ENCODE results near the gene CIB4. TPM values are rescaled to one million over a fixed set of nuclear protein-coding genes. Genes with fewer than 3 reads are reported as not detected.

Gene CIB4
- total RNA-seq, 2 experiments from 2014 or later = not detected

- no peak for DNase-seq
- no peak overlapping the region for H3K4me3 Mint-ChIP-seq
- H3K36me3 Mint-ChIP-seq (ENCODE audit: low read depth) = no peaks in the 10 kb centered on the region
- ChIA-PET POLR2A (no interaction called here), CTCF (interaction anchor here (1.9 kb wide), 1 partner anchor 19 kb away, joined by 9 read pairs; no protein-coding TSS in a partner anchor)
- H3K4me1 Mint-ChIP-seq = peaks cover 6% of the 10 kb centered on the region
- H3K9me3 Mint-ChIP-seq = no peaks in the 10 kb centered on the region
- H3K27ac Mint-ChIP-seq = no peak overlapping the region
- peaks cover 51% of the 10 kb centered on the region for H3K27me3 Mint-ChIP-seq
Measured at GRCh38 chr2:26558271-26559043, 82.7 kb downstream of the CIB4 start.

GRCh38 chr2:26557244-26557925 is 83.8 kb downstream of the CIB4 start:
- ChIA-PET CTCF (interaction anchor here (0.5 to 1.9 kb wide), 3 partner anchors 20 to 200 kb away, joined by 3 to 9 read pairs (median 3); no protein-coding TSS in a partner anchor), POLR2A (no interaction called here)
- Mint-ChIP-seq H3K27me3 (peaks cover 40% of the 10 kb centered on the region), H3K9me3 (no peaks in the 10 kb centered on the region), H3K4me3 (no peak overlapping the region), H3K36me3 (ENCODE audit: low read depth) (no peaks in the 10 kb centered on the region), H3K4me1 (no peaks in the 10 kb centered on the region), H3K27ac (no peak overlapping the region)
- no peak for DNase-seq

- CTCF ChIA-PET = no interaction called here
- Mint-ChIP-seq H3K36me3 (ENCODE audit: low read depth) (no peaks in the 10 kb centered on the region), H3K4me1 (no peaks in the 10 kb centered on the region), H3K27ac (no peak overlapping the region), H3K9me3 (no peaks in the 10 kb centered on the region), H3K4me3 (no peak overlapping the region), H3K27me3 (peaks cover 34% of the 10 kb centered on the region)
- POLR2A ChIA-PET = no interaction called here
- DNase-seq = no peak
Measured at GRCh38 chr2:26556309-26557243, 84.6 kb downstream of the CIB4 start.

- Mint-ChIP-seq H3K4me3 (no peak overlapping the region), H3K36me3 (ENCODE audit: low read depth) (no peaks in the 10 kb centered on the region), H3K4me1 (no peaks in the 10 kb centered on the region), H3K27ac (no peak overlapping the region), H3K27me3 (peaks cover 26% of the 10 kb centered on the region), H3K9me3 (no peaks in the 10 kb centered on the region)
- no peak for DNase-seq
- ChIA-PET CTCF (interaction anchor here (1.1 to 1.5 kb wide), 2 partner anchors 20 to 88 kb away, joined by 4 read pairs; no protein-coding TSS in a partner anchor), POLR2A (no interaction called here)
Measured at GRCh38 chr2:26555246-26556133, 85.7 kb downstream of the CIB4 start.

GRCh38 chr2:26552641-26553374 is 88.4 kb downstream of the CIB4 start:
- H3K27ac Mint-ChIP-seq = no peak overlapping the region
- DNase-seq = no peak
- CTCF ChIA-PET = interaction anchor here (0.6 kb wide), 1 partner anchor 606 kb away, joined by 3 read pairs; no protein-coding TSS in a partner anchor
- peaks cover 13% of the 10 kb centered on the region for H3K27me3 Mint-ChIP-seq
- POLR2A ChIA-PET = interaction anchor here (0.6 kb wide), 1 partner anchor 8 kb away, joined by 4 read pairs; no protein-coding TSS in a partner anchor
- no peaks in the 10 kb centered on the region for H3K4me1 Mint-ChIP-seq
- H3K9me3 Mint-ChIP-seq = no peaks in the 10 kb centered on the region
- H3K36me3 Mint-ChIP-seq (ENCODE audit: low read depth) = no peaks in the 10 kb centered on the region
- no peak overlapping the region for H3K4me3 Mint-ChIP-seq

GRCh38 chr2:26550276-26551015 is 90.7 kb downstream of the CIB4 start:
- Mint-ChIP-seq H3K36me3 (ENCODE audit: low read depth) (no peaks in the 10 kb centered on the region), H3K27ac (no peak overlapping the region), H3K4me1 (no peaks in the 10 kb centered on the region), H3K27me3 (peaks cover 16% of the 10 kb centered on the region), H3K9me3 (no peaks in the 10 kb centered on the region), H3K4me3 (no peak overlapping the region)
- ChIA-PET POLR2A (no interaction called here), CTCF (no interaction called here)
- no peak for DNase-seq

- no peak for DNase-seq
- no peak overlapping the region for H3K27ac Mint-ChIP-seq
- POLR2A ChIA-PET = no interaction called here
- CTCF ChIA-PET = interaction anchor here (0.8 to 1.0 kb wide), 2 partner anchors 26 to 94 kb away, joined by 3 read pairs; no protein-coding TSS in a partner anchor
- H3K4me3 Mint-ChIP-seq = no peak overlapping the region
- no peaks in the 10 kb centered on the region for H3K9me3 Mint-ChIP-seq
- no peaks in the 10 kb centered on the region for H3K36me3 Mint-ChIP-seq (ENCODE audit: low read depth)
- no peaks in the 10 kb centered on the region for H3K4me1 Mint-ChIP-seq
- peaks cover 9% of the 10 kb centered on the region for H3K27me3 Mint-ChIP-seq
Measured at GRCh38 chr2:26542676-26543505, 98.3 kb downstream of the CIB4 start.

GRCh38 chr2:26542194-26542455 is 99.0 kb downstream of the CIB4 start:
- POLR2A ChIA-PET = no interaction called here
- H3K27me3 Mint-ChIP-seq = peaks cover 2% of the 10 kb centered on the region

GRCh38 chr2:26541401-26542193 is 99.6 kb downstream of the CIB4 start:
- H3K4me3 Mint-ChIP-seq = no peak overlapping the region
- DNase-seq = no peak
- no peak overlapping the region for H3K27ac Mint-ChIP-seq
- H3K27me3 Mint-ChIP-seq = peaks cover 1% of the 10 kb centered on the region
- H3K9me3 Mint-ChIP-seq = no peaks in the 10 kb centered on the region
- ChIA-PET CTCF (no interaction called here), POLR2A (no interaction called here)
- no peaks in the 10 kb centered on the region for H3K4me1 Mint-ChIP-seq
- H3K36me3 Mint-ChIP-seq (ENCODE audit: low read depth) = no peaks in the 10 kb centered on the region

More at GRCh38 chr2:26542194-26542455, 99.0 kb downstream of the CIB4 start:
- CTCF ChIA-PET = no interaction called here
- no peak for DNase-seq
- no peak overlapping the region for H3K27ac Mint-ChIP-seq
- no peaks in the 10 kb centered on the region for H3K9me3 Mint-ChIP-seq
- no peak overlapping the region for H3K4me3 Mint-ChIP-seq
- H3K4me1 Mint-ChIP-seq = no peaks in the 10 kb centered on the region
- H3K36me3 Mint-ChIP-seq (ENCODE audit: low read depth) = no peaks in the 10 kb centered on the region

GRCh38 chr2:26540961-26541360 is 100.2 kb downstream of the CIB4 start:
- POLR2A ChIA-PET = no interaction called here

More at GRCh38 chr2:26540961-26541360, 100.2 kb downstream of the CIB4 start:
- peaks cover 1% of the 10 kb centered on the region for H3K27me3 Mint-ChIP-seq
- H3K9me3 Mint-ChIP-seq = no peaks in the 10 kb centered on the region
- H3K27ac Mint-ChIP-seq = no peak overlapping the region
- CTCF ChIA-PET = interaction anchor here (1.1 kb wide), 2 partner anchors 11 to 131 kb away, joined by 3 to 4 read pairs; no protein-coding TSS in a partner anchor
- no peaks in the 10 kb centered on the region for H3K4me1 Mint-ChIP-seq
- DNase-seq = no peak
- no peaks in the 10 kb centered on the region for H3K36me3 Mint-ChIP-seq (ENCODE audit: low read depth)
- H3K4me3 Mint-ChIP-seq = no peak overlapping the region

Data from activated CD4-positive, alpha-beta T cell treated with anti-CD3 and anti-CD28 coated beads, Interleukin-2, amount 10 ng/mL, durations not matched to agents 7 days and 5 days (primary cell).